Activated T-cell treated with anti-CD3 and anti-CD28 coated beads, Interleukin-2, amount 50 U/mL, for 24 hours (primary cell): ENCODE data around the gene ASB7.

Experiments used
- DNase-seq: peaks from one replicate; pipeline ENCODE4 v3.0.0-alpha.2; 2020
- H3K27ac Mint-ChIP-seq: 2 replicates; pipeline ENCODE4 v1.8.0; 2020; ENCODE audit warnings: mild to moderate bottlenecking, mixed read lengths
- H3K27me3 Mint-ChIP-seq: 2 replicates; pipeline ENCODE4 v1.8.0; 2020; ENCODE audit warnings: mixed read lengths
- H3K36me3 Mint-ChIP-seq: 2 replicates; pipeline ENCODE4 v1.8.0; 2020; ENCODE audit warnings: low read depth, mixed read lengths
- H3K4me1 Mint-ChIP-seq: 2 replicates; pipeline ENCODE4 v1.8.0; 2020; ENCODE audit warnings: low read depth, mixed read lengths
- H3K4me3 Mint-ChIP-seq: 2 replicates; pipeline ENCODE4 v1.8.0; 2020; ENCODE audit warnings: mild to moderate bottlenecking, moderate library complexity, mixed read lengths
- H3K9me3 Mint-ChIP-seq: 2 replicates; pipeline ENCODE4 v1.8.0; 2020; ENCODE audit warnings: mixed read lengths

ASB7 gene

GRCh38 chr15:100691321-100691720, 88.9 kb downstream of the ASB7 start:
- DNase-seq, result no peak
- Mint-ChIP-seq H3K4me3 (no peak overlapping the region), H3K4me1 (no peaks in the 10 kb centered on the region), H3K9me3 (no peaks in the 10 kb centered on the region), H3K27me3 (peaks cover 15% of the 10 kb centered on the region), H3K27ac (no peak overlapping the region), H3K36me3 (no peaks in the 10 kb centered on the region)

GRCh38 chr15:100692246-100692645, 89.9 kb downstream of the ASB7 start:
- Mint-ChIP-seq H3K27me3 (peaks cover 20% of the 10 kb centered on the region), H3K4me1 (no peaks in the 10 kb centered on the region), H3K36me3 (no peaks in the 10 kb centered on the region), H3K27ac (no peak overlapping the region), H3K4me3 (no peak overlapping the region), H3K9me3 (no peaks in the 10 kb centered on the region)
- no peak for DNase-seq

GRCh38 chr15:100692671-100693070, 90.3 kb downstream of the ASB7 start:
- no peaks in the 10 kb centered on the region for H3K36me3 Mint-ChIP-seq
- no peak overlapping the region for H3K27ac Mint-ChIP-seq
- H3K4me3 Mint-ChIP-seq, result no peak overlapping the region
- no peaks in the 10 kb centered on the region for H3K4me1 Mint-ChIP-seq
- no peaks in the 10 kb centered on the region for H3K9me3 Mint-ChIP-seq
- DNase-seq, result no peak
- H3K27me3 Mint-ChIP-seq, result peaks cover 18% of the 10 kb centered on the region

GRCh38 chr15:100693451-100693850, 91.1 kb downstream of the ASB7 start:
- Mint-ChIP-seq H3K4me1 (no peaks in the 10 kb centered on the region), H3K4me3 (no peak overlapping the region), H3K27ac (no peak overlapping the region), H3K9me3 (no peaks in the 10 kb centered on the region), H3K36me3 (no peaks in the 10 kb centered on the region), H3K27me3 (peaks cover 18% of the 10 kb centered on the region)
- DNase-seq, result no peak

- Mint-ChIP-seq H3K27me3 (peaks cover 22% of the 10 kb centered on the region), H3K27ac (no peak overlapping the region), H3K9me3 (no peaks in the 10 kb centered on the region), H3K4me1 (no peaks in the 10 kb centered on the region), H3K4me3 (no peak overlapping the region), H3K36me3 (no peaks in the 10 kb centered on the region)
- no peak for DNase-seq
These were observed 92.1 kb downstream of the ASB7 start for GRCh38 chr15:100694381-100695021.

- no peaks in the 10 kb centered on the region for H3K4me1 Mint-ChIP-seq
- H3K27ac Mint-ChIP-seq, result no peak overlapping the region
- no peaks in the 10 kb centered on the region for H3K9me3 Mint-ChIP-seq
- H3K4me3 Mint-ChIP-seq, result no peak overlapping the region
- no peaks in the 10 kb centered on the region for H3K36me3 Mint-ChIP-seq
- H3K27me3 Mint-ChIP-seq, result peaks cover 22% of the 10 kb centered on the region
- no peak for DNase-seq
These were observed 92.7 kb downstream of the ASB7 start for GRCh38 chr15:100695048-100695447.

- peaks cover 33% of the 10 kb centered on the region for H3K27me3 Mint-ChIP-seq
- H3K27ac Mint-ChIP-seq, result no peak overlapping the region
- H3K4me1 Mint-ChIP-seq, result no peaks in the 10 kb centered on the region
- DNase-seq, result no peak
- H3K36me3 Mint-ChIP-seq, result no peaks in the 10 kb centered on the region
- no peak overlapping the region for H3K4me3 Mint-ChIP-seq
- no peaks in the 10 kb centered on the region for H3K9me3 Mint-ChIP-seq
These were observed 94.1 kb downstream of the ASB7 start for GRCh38 chr15:100696452-100696851.
